Upper lobe of left lung (tissue), 4 donors: ENCODE measurements around the gene ALKBH4.
"Not testable (repeated sequence)": the region's sequence is repeated elsewhere in the genome, so short reads cannot be mapped to it uniquely, and the experiment has no call there.

Source experiments
- EP300 ChIP-seq, 4 donors: sonication (generic); formaldehyde crosslinking; IDR thresholded peaks; one replicate each; pipeline ENCODE4 v1.5.1; 2017; ENCODE audit warnings: antibody characterized with exemption in 4 of 4, control low read depth in 2 of 4
- POLR2A ChIP-seq, 4 donors: fragments of 450-650 bp; IDR thresholded peaks; one replicate each; pipeline ENCODE4 v1.5.1; 2016 to 2017; ENCODE audit warnings: antibody characterized with exemption in 4 of 4, mild to moderate bottlenecking in 2 of 4
- POLR2AphosphoS5 ChIP-seq, 2 donors: sonication (generic); formaldehyde crosslinking; IDR thresholded peaks; one replicate each; pipeline ENCODE4 v1.5.1; 2017; ENCODE audit warnings: antibody characterized with exemption in 2 of 2
- TF ChIP-seq, protein P1 (sequence below), 6 experiments: fragments of 450-650 bp in 4 of 6; fragments of 200-600 bp in 2 of 6; sonication (generic) in 2 of 6; IDR thresholded peaks; one replicate each; pipeline ENCODE4 v1.5.1; 2016 to 2019; ENCODE audit warnings: antibody characterized with exemption in 6 of 6

GRCh38 chr7:102511860-102512522 lies 47.3 kb upstream of the ALKBH4 start:
- TF ChIP-seq, protein P1, sequence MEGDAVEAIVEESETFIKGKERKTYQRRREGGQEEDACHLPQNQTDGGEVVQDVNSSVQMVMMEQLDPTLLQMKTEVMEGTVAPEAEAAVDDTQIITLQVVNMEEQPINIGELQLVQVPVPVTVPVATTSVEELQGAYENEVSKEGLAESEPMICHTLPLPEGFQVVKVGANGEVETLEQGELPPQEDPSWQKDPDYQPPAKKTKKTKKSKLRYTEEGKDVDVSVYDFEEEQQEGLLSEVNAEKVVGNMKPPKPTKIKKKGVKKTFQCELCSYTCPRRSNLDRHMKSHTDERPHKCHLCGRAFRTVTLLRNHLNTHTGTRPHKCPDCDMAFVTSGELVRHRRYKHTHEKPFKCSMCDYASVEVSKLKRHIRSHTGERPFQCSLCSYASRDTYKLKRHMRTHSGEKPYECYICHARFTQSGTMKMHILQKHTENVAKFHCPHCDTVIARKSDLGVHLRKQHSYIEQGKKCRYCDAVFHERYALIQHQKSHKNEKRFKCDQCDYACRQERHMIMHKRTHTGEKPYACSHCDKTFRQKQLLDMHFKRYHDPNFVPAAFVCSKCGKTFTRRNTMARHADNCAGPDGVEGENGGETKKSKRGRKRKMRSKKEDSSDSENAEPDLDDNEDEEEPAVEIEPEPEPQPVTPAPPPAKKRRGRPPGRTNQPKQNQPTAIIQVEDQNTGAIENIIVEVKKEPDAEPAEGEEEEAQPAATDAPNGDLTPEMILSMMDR (IDR thresholded peaks at IDR 0.05): not testable (repeated sequence)
- TF ChIP-seq POLR2A, POLR2AphosphoS5, EP300 (IDR thresholded peaks at IDR 0.05): not testable (repeated sequence)
